ENCODE measurements around the gene CALD1.
A peak's percentile ranks its signal among the peaks of the same experiment; 100 is the strongest.

The CALD1 gene

DNA sequence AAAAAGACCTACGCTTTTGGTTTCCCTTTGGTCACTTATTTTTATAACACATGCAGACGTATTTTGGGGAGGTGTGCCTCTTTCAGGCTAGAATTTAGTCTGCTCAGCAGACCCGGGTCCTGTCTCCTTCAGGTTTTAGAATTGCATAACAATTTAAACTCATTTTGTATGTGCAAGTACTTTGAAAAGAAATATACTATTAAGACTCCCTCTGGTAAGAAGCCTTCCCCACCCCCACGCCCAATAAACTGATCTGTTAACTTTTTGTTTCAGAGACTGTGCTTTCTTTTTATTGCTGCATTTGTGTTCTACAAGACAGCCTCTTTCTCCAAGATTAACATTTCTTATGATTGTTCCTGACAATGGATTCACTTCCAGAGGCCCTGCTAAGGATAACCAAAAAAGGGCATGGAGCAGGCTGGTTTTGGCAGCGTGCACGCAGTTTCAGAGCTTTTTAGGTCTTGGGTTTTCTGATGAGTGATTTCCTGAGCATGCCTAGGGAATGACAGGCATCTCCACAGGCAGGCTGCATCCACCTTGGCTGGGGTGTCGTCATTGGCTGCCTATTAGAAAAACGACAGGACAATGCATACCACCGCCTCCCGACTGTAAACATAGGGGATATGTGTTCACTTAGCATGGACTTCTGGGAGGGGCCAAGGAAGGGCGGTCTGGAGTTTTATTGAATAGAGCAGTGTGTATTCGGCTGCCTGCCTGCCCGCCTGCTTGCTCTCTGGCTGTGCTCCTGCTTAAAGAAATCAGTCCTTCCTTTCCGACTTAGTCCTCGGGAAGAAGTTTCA lies at the start of gene CALD1:
Gene CALD1, plus strand, starts transcription at position 694 of the 800 bp plus-strand sequence. CDS start 88,100 bp downstream, outside the sequence.
- DNase-seq (ENCODE audit: low read depth): peak; percentile 99

DNA sequence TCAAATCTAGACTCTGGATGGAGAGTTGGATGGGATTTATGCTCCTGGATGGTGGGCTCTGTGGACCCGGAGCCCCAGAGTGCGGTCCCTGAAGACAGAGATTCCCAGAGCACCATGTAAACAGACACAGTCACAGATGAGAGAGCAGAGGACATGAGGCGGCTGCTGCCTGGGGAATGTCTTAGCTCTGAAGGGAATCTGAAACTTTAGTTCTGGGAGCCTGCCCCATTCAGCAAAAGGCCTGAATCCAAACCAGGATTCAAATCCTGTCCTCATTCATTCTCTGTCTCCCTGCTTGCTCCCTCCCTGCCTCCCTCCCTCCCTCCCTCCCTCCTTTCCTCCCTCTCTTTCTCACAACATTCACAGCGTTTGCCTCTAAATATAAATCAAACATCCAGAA lies 49.5 kb upstream of the CALD1 start:
- DNase-seq (ENCODE audit: low read depth): peak; percentile 12

DNA sequence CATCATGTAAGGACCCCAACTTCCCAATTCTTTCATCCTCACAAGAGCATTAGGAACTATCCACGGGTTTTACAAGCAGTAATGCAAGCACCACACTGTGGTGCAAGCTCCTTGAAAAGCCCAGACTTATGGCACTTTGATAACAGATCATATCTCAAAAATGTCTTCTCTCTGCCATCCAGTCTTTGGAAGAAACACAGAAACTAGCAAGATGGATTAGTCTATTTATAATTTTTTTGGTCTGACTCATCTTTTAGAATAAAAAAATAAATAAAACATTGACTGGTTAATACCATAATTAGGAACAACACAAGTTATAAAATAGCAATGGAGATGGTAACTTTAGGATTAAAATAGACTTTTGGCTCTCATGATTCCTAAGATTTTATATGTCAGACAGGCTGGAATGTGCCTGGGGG lies 49.0 kb upstream of the CALD1 start:
- peak; percentile 74 for DNase-seq (ENCODE audit: low read depth)

- no peak for DNase-seq (ENCODE audit: low read depth)
Measured at GRCh38 chr7:134731616-134732015, 47.8 kb upstream of the CALD1 start.

GRCh38 chr7:134732728-134733127 lies 46.7 kb upstream of the CALD1 start:
- DNase-seq (ENCODE audit: low read depth): no peak

DNA sequence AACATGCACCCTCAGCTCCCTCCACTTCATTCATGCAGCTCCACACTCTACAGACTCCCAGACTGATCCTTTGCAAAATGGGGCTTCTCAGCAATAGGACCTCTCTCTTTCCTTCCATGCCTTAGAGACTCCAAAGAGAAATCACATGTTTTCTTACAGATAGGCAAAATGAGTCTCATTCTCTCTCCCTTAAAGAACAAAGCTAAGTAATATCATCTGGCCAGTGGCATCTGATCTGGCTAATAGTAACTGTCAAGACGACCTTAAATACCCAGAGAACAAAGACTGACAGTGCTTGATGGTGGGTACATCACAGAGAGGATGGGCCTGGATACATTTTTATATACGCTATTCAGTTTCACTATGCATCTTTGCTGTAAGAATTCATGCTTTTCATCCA lies 43.1 kb upstream of the CALD1 start:
- DNase-seq (ENCODE audit: low read depth): no peak

- DNase-seq (ENCODE audit: low read depth): peak; percentile 91
Measured at GRCh38 chr7:134737566-134738345, 41.7 kb upstream of the CALD1 start.

GRCh38 chr7:134739362-134739761 lies 40.1 kb upstream of the CALD1 start:
- no peak for DNase-seq (ENCODE audit: low read depth)

- no peak for DNase-seq (ENCODE audit: low read depth)
Measured at GRCh38 chr7:134740376-134740775, 39.1 kb upstream of the CALD1 start.

- peak; percentile 42 for DNase-seq (ENCODE audit: low read depth)
Measured at GRCh38 chr7:134741907-134742635, 37.4 kb upstream of the CALD1 start.

DNA sequence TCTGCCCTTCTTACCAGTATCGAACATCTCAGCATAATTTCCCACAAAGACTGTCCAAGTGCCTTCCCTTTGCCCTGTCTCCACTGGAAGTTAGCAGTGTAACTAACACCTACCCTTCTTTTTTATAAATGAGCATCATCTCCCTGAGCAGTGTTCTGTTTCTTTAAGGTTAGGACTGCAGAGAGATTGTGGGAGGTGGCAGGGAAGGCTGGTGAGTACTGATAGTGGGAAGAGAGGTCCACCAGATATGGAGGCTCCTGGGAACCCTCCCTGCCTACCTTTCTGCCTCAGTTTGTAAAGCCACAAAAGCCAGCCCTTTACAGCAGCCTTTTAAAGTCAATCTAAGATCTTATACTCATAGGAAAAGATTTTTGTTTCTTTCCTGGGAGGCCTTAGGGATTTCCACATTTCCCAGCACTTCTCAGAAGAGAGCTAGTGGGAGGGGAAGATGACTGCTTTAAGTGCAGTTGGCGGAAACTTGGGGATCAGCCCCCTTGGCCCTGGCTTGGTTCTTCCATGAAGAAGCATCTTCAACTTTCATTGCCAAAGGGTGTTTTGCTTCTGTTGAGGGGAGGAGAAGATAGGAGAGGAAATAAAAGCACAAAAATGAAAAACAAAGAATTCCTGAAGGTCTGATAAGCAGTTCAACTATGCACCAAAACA lies 36.6 kb upstream of the CALD1 start:
- peak; percentile 46 for DNase-seq (ENCODE audit: low read depth)

DNA sequence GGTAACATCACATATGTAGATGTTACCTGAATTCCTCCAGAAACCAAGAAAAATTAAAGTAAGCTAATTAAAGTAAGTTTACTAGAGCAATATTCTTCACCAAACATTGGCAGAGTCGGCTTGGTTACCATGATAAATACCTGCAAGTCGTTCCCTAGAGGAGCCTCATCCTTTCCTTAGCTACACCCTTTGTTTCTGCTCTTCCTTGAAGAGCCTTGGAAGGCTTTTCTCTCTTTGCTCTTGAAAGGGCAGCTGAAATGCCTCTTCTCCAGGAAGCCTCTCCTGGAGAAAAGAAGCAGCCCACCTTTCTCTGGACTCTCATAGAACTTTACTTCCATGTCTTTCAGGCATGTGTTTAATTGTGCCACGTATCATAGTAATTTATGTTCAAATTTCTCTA lies 34.9 kb upstream of the CALD1 start:
- no peak for DNase-seq (ENCODE audit: low read depth)

DNA sequence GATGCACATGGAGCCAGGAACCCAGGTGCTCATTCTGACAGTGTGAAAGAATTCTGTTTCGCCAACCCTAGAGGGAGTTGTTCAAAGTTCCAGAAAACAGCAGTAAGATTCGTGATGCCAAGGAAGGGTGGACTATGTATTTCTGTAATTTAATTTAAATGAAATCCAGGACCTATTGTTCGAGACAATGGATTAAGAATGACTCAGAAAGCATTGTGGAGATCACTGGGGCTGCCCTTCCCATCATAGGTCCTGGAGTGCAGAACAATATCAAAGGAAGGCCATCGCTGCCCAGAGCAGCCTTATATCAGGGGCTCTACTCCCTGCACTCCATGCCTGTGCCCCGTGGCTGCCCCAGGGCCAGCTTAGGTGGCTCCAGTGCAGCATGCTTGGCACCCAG lies 32.1 kb upstream of the CALD1 start:
- no peak for DNase-seq (ENCODE audit: low read depth)

- peak; percentile 41 for DNase-seq (ENCODE audit: low read depth)
Measured at GRCh38 chr7:134750083-134751062, 29.1 kb upstream of the CALD1 start.

- peak; percentile 84 for DNase-seq (ENCODE audit: low read depth)
Measured at GRCh38 chr7:134752006-134752760, 27.3 kb upstream of the CALD1 start.

DNA sequence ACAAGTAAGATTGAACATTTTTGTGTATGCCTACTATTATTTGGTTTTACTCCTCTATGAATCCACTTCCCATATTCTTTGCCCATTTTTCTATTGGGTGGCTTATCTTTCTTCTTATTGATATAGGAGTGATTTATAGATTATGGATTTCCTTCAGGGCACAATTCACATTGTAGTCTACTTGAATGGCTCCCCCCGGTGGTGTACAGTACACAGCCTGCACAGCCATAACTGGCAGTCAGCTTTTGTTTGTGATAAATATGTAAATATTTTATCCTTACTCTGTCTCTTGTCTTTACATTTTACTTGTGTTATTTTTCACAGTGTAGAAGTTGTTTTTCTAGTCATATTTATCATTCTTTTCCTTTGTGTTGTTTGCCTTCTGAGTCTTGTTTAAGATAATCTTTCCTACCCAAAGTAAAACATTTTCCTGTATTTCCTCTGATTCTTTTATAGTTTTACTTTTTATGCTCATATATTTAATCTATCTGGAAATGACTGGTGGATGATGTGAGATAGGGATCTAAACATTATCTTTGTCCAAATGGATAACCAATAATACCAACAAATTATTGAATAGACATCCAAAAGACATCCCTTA lies 23.9 kb upstream of the CALD1 start:
- DNase-seq (ENCODE audit: low read depth): peak; percentile 56

- peak; percentile 61 for DNase-seq (ENCODE audit: low read depth)
Measured at GRCh38 chr7:134757938-134758337, 21.5 kb upstream of the CALD1 start.

- DNase-seq (ENCODE audit: low read depth): no peak
Measured at GRCh38 chr7:134758981-134759380, 20.5 kb upstream of the CALD1 start.

GRCh38 chr7:134761266-134761665 lies 18.2 kb upstream of the CALD1 start:
- DNase-seq (ENCODE audit: low read depth): peak; percentile 70

- DNase-seq (ENCODE audit: low read depth): no peak
Measured at GRCh38 chr7:134763960-134764359, 15.5 kb upstream of the CALD1 start.

All from iris pigment epithelial cell (primary cell).